Subcutaneous adipose tissue (tissue), 4 donors: Measurements from ENCODE around the gene CPVL. TPM values are rescaled to one million over a fixed set of nuclear protein-coding genes. Genes with fewer than 3 reads are reported as not detected.

ENCODE experiments used
- total RNA-seq, 4 donors: library from RNA; depleted of rRNA; stranded (reverse); fragments of >200 nt; gene quantifications; one replicate each; pipeline ENCODE4 v1.1.0, GENCODE V29; 2016
- TF ChIP-seq, protein P1 (sequence below): fragments of 450-650 bp; IDR thresholded peaks from one replicate; pipeline ENCODE4 v1.5.1; 2016; ENCODE audit warnings: low read depth, mild to moderate bottlenecking, control low read depth, antibody characterized with exemption, moderate library complexity

CPVL gene
- total RNA-seq, 4 donors from 2014 or later = 13.0 to 105 (median 36.5) TPM

DNA sequence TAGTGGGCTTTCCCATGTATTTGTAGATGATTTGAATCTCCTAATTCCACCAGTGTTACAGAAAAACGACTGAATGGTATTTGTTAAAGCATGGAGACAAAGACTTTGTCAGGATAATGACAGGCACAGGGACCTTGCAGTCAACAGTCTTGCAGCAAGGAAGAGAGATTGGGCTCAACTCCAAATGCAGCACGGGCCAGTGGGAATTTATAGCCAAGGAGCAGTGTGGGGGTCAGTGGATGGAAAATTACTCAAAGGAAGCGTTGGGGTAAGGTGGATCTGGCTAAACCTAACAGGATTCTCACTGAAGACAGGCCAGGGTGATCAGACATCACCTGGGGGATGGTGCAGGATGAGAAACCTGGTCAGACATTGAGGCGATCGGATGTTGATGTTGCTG lies 24.3 kb downstream of the CPVL start:
- TF ChIP-seq, protein P1, sequence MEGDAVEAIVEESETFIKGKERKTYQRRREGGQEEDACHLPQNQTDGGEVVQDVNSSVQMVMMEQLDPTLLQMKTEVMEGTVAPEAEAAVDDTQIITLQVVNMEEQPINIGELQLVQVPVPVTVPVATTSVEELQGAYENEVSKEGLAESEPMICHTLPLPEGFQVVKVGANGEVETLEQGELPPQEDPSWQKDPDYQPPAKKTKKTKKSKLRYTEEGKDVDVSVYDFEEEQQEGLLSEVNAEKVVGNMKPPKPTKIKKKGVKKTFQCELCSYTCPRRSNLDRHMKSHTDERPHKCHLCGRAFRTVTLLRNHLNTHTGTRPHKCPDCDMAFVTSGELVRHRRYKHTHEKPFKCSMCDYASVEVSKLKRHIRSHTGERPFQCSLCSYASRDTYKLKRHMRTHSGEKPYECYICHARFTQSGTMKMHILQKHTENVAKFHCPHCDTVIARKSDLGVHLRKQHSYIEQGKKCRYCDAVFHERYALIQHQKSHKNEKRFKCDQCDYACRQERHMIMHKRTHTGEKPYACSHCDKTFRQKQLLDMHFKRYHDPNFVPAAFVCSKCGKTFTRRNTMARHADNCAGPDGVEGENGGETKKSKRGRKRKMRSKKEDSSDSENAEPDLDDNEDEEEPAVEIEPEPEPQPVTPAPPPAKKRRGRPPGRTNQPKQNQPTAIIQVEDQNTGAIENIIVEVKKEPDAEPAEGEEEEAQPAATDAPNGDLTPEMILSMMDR = no peak

DNA sequence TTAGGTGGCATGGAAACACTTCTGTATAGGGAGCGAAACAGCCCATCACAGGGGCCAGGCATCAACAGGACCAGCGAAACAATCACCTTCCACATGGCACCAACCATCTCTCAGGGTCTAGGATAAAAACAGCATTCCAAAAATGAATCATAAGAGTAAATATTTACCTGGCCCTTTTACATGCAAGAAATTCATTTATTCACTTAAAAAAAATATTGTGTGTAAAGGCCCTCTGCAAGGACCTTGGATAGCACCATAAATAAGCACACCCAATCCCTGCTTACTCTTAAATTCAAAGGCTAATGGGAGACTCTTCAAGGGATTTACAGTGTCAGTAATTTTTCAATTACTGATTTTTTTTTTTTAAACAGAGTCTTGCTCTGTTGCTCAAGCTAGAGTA lies 25.4 kb downstream of the CPVL start:
- TF ChIP-seq, protein P1 = no peak

DNA sequence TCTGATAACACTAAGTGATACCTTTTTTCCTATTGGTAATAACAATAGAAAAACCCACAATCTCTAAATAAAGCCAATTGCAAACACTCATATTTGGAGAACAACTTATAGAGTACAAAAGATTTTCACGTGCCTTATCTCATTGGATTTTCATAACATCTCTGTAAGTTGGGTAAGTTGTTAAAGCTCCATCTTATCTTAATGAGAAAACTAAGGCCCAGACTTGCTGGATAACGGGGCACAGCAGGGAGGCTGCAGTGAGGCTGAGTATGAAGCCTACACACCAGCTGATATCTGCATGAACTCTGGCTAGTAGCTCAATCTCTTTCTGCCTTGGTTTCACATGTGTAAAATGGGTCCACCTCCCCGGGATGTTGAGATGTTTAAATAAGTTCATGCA lies 26.8 kb downstream of the CPVL start:
- TF ChIP-seq, protein P1 = no peak

DNA sequence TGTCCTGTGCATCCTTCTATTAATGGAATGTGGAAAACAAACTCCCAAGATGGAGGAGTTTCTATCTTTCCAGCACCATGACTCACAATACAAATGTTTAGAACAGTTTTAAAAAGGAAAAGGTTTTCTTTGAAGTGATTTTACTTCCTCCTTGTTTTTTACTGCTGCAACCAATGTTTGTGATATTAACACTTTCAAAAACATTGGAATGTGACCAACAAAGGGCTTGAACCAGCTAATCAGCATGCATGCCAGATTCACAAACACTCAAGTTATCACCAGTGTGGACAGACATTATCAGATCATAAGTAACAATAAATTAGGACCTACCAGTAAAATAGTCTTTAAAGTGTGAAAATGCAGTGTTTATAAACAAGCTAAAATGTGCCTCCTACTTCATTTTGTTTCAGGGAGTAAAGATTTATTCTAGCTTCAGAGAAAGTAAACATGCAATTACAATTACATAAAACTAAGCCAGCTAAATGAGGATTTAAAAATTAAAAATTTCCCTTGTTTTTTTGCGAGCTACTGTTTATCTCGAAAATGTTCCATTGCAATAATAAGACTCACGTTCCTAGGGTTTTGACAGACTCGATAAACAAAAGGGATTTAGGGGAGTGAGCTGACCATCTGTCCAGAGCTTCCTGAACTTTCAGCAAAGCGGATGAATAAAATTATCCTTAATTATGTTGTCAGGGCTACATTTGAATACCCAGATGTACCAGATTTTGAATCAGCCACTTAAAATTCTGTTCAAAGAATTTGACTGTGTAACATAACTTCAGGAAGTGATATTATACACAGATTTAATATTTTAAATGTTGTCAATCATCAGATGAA lies 29.8 kb downstream of the CPVL start:
- TF ChIP-seq, protein P1 = no peak

DNA sequence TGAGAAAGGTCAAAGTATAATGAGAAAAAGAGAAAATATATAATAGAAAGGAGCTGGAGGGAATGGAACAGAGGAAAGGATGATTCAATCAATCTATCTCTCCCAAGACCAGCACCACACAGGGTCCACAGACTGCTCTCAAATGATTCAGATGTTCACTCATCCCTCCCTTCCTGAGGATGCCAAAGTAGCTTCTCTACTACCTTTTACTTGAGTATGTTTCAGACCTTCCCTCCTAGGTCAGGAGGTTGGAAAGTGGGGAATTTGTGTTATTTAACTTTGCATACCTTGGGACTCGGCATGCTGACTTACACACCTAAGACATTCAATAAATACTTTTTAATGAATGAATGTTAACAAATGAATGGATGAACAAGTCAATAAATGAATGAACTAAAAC lies 30.6 kb downstream of the CPVL start:
- TF ChIP-seq, protein P1 = no peak

DNA sequence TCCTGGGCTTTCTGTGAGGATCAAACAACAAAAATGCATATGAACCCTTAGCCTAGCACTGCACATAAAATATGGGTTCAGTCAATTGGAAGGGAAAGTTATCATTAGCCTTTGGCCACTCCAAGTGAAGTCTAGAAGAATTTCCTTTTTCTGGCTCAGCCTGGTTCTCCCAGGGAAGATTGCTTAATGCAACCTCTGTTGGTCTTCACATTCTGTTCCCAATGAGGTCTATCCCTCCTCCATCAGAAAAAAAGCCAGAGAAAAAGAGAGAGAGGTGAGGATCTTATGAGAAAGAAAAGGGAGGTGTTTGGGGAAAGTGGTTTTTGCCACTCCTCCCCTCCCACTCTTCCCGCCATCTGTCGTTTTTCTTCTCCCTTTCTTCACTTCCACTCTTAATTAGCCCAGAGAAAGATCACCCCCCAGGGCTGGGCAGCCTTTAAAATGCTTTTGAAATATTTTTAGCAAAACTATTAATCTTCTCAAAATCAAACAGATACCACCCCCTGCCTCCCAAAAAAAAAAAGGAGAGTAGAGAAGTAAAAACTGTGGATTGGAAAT lies 31.1 kb downstream of the CPVL start:
- TF ChIP-seq, protein P1 = no peak

DNA sequence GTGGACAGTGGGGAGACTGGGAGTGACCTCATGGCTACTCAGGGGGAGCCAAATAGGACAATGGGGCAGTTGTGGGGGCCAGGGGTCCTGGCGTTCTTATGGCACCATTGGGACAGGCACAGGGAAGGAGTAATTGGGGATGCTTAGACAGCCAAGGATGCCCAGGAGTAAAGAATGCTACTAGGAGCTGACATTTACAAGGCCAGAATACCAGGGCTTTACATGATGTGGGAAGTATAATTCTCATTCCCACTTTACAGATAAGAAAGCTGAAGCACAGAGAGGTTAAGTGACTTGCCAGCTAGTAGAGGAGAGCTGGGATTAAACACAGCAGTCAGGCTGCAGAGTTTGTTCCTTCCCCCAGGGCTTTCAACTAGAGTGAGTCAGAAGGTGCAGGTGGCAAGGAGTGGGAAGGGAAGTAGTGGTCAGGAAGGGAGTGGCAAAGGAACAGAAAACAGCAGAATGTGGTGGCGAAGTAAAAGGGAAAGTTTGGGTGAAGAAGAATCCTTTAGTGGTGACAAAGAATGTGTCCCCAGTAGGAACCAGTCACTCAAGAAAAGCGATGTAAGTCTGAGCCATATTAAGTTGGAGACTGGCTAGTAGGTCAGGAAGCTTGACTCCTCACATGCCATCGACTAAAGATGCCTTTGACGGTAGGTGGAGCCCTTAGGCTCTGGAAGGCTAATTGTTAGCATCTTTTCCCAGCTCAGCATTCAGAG lies 32.8 kb downstream of the CPVL start:
- TF ChIP-seq, protein P1 = no peak
